Measurements from ENCODE around the gene OTOGL.

Gene OTOGL

GRCh38 chr12:80356097-80356496, 256.8 kb downstream of the OTOGL start:
- Histone ChIP-seq H3K79me2 (ENCODE audit: insufficient read depth, low read depth) (no peaks in the 10 kb centered on the region), H3K4me1 (ENCODE audit: low read depth, poor library complexity, severe bottlenecking) (no peaks in the 10 kb centered on the region), H2AFZ (ENCODE audit: low read depth) (no peak overlapping the region), H4K20me1 (ENCODE audit: insufficient read depth) (no peaks in the 10 kb centered on the region), H3K4me3 (IDR thresholded peaks at IDR 0.05; ENCODE audit: insufficient read depth, low read depth, low read length) (no peak overlapping the region), H3K27ac (no peak overlapping the region), H3K27me3 (ENCODE audit: insufficient read depth, low read depth) (no peaks in the 10 kb centered on the region), H3K4me2 (no peak overlapping the region), H3K9ac (no peak overlapping the region), H3K36me3 (ENCODE audit: insufficient read depth) (no peaks in the 10 kb centered on the region)
- TF ChIP-seq CTCF (conservative IDR thresholded peaks at IDR 0.05; ENCODE audit: low read depth, low read length), result no peak

- Histone ChIP-seq H2AFZ (ENCODE audit: low read depth) (no peak overlapping the region), H3K4me2 (no peak overlapping the region), H3K27me3 (ENCODE audit: insufficient read depth, low read depth) (no peaks in the 10 kb centered on the region), H3K4me1 (ENCODE audit: low read depth, poor library complexity, severe bottlenecking) (no peaks in the 10 kb centered on the region), H4K20me1 (ENCODE audit: insufficient read depth) (no peaks in the 10 kb centered on the region), H3K79me2 (ENCODE audit: insufficient read depth, low read depth) (no peaks in the 10 kb centered on the region), H3K27ac (no peak overlapping the region), H3K4me3 (IDR thresholded peaks at IDR 0.05; ENCODE audit: insufficient read depth, low read depth, low read length) (no peak overlapping the region), H3K36me3 (ENCODE audit: insufficient read depth) (no peaks in the 10 kb centered on the region), H3K9ac (no peak overlapping the region)
- TF ChIP-seq CTCF (conservative IDR thresholded peaks at IDR 0.05; ENCODE audit: low read depth, low read length), result no peak
These were observed 260.4 kb downstream of the OTOGL start for GRCh38 chr12:80359703-80360102.

GRCh38 chr12:80364056-80364455, 264.7 kb downstream of the OTOGL start:
- H3K4me2 ChIP-seq, result no peak overlapping the region
- H3K9ac ChIP-seq, result no peak overlapping the region
- H2AFZ ChIP-seq (ENCODE audit: low read depth), result no peak overlapping the region
- H3K27me3 ChIP-seq (ENCODE audit: insufficient read depth, low read depth), result no peaks in the 10 kb centered on the region
- no peak for TF ChIP-seq CTCF (conservative IDR thresholded peaks at IDR 0.05; ENCODE audit: low read depth, low read length)
- H3K4me1 ChIP-seq (ENCODE audit: low read depth, poor library complexity, severe bottlenecking), result no peaks in the 10 kb centered on the region
- H3K79me2 ChIP-seq (ENCODE audit: insufficient read depth, low read depth), result no peaks in the 10 kb centered on the region
- no peaks in the 10 kb centered on the region for H3K36me3 ChIP-seq (ENCODE audit: insufficient read depth)
- no peak overlapping the region for H3K4me3 ChIP-seq (IDR thresholded peaks at IDR 0.05; ENCODE audit: insufficient read depth, low read depth, low read length)
- no peak overlapping the region for H3K27ac ChIP-seq
- no peaks in the 10 kb centered on the region for H4K20me1 ChIP-seq (ENCODE audit: insufficient read depth)

GRCh38 chr12:80373666-80374065, 274.3 kb downstream of the OTOGL start:
- H3K4me1 ChIP-seq (ENCODE audit: low read depth, poor library complexity, severe bottlenecking), result no peaks in the 10 kb centered on the region
- TF ChIP-seq CTCF (conservative IDR thresholded peaks at IDR 0.05; ENCODE audit: low read depth, low read length), result no peak
- H2AFZ ChIP-seq (ENCODE audit: low read depth), result no peak overlapping the region
- no peak overlapping the region for H3K4me2 ChIP-seq
- no peak overlapping the region for H3K4me3 ChIP-seq (IDR thresholded peaks at IDR 0.05; ENCODE audit: insufficient read depth, low read depth, low read length)
- no peak overlapping the region for H3K27ac ChIP-seq
- H3K79me2 ChIP-seq (ENCODE audit: insufficient read depth, low read depth), result no peaks in the 10 kb centered on the region
- no peaks in the 10 kb centered on the region for H3K27me3 ChIP-seq (ENCODE audit: insufficient read depth, low read depth)
- H3K36me3 ChIP-seq (ENCODE audit: insufficient read depth), result no peaks in the 10 kb centered on the region
- no peak overlapping the region for H3K9ac ChIP-seq
- H4K20me1 ChIP-seq (ENCODE audit: insufficient read depth), result no peaks in the 10 kb centered on the region

- no peak overlapping the region for H3K4me3 ChIP-seq (IDR thresholded peaks at IDR 0.05; ENCODE audit: insufficient read depth, low read depth, low read length)
- H3K27ac ChIP-seq, result no peak overlapping the region
- H3K36me3 ChIP-seq (ENCODE audit: insufficient read depth), result no peaks in the 10 kb centered on the region
- H3K4me1 ChIP-seq (ENCODE audit: low read depth, poor library complexity, severe bottlenecking), result no peaks in the 10 kb centered on the region
- no peaks in the 10 kb centered on the region for H4K20me1 ChIP-seq (ENCODE audit: insufficient read depth)
- no peak for TF ChIP-seq CTCF (conservative IDR thresholded peaks at IDR 0.05; ENCODE audit: low read depth, low read length)
- H3K4me2 ChIP-seq, result no peak overlapping the region
- no peaks in the 10 kb centered on the region for H3K79me2 ChIP-seq (ENCODE audit: insufficient read depth, low read depth)
- no peak overlapping the region for H2AFZ ChIP-seq (ENCODE audit: low read depth)
- H3K27me3 ChIP-seq (ENCODE audit: insufficient read depth, low read depth), result no peaks in the 10 kb centered on the region
- no peak overlapping the region for H3K9ac ChIP-seq
These were observed 275.3 kb downstream of the OTOGL start for GRCh38 chr12:80374615-80375014.

Data from KMS-11 (cell line).